Tibial nerve (tissue), 3 donors: ENCODE measurements around the gene JUN.

Experiments
- POLR2A ChIP-seq, 2 donors: fragments of 450-650 bp; IDR thresholded peaks; one replicate each; pipeline ENCODE4 v1.6.1; 2017; ENCODE audit warnings: antibody characterized with exemption in 2 of 2, mild to moderate bottlenecking in 2 of 2, moderate library complexity in 2 of 2
- TF ChIP-seq, protein P1 (sequence below), 5 experiments: fragments of 200-600 bp in 3 of 5; fragments of 450-650 bp in 2 of 5; sonication (generic) in 3 of 5; IDR thresholded peaks; one replicate each; pipeline ENCODE4 v1.5.1; 2016 to 2019; ENCODE audit warnings: antibody characterized with exemption in 5 of 5, mild to moderate bottlenecking in 3 of 5, moderate library complexity in 2 of 5

- TF ChIP-seq, protein P1, sequence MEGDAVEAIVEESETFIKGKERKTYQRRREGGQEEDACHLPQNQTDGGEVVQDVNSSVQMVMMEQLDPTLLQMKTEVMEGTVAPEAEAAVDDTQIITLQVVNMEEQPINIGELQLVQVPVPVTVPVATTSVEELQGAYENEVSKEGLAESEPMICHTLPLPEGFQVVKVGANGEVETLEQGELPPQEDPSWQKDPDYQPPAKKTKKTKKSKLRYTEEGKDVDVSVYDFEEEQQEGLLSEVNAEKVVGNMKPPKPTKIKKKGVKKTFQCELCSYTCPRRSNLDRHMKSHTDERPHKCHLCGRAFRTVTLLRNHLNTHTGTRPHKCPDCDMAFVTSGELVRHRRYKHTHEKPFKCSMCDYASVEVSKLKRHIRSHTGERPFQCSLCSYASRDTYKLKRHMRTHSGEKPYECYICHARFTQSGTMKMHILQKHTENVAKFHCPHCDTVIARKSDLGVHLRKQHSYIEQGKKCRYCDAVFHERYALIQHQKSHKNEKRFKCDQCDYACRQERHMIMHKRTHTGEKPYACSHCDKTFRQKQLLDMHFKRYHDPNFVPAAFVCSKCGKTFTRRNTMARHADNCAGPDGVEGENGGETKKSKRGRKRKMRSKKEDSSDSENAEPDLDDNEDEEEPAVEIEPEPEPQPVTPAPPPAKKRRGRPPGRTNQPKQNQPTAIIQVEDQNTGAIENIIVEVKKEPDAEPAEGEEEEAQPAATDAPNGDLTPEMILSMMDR (IDR thresholded peaks at IDR 0.05) = no peak
- no peak for TF ChIP-seq POLR2A (IDR thresholded peaks at IDR 0.05)
Measured at GRCh38 chr1:58823481-58824010, 39.7 kb upstream of the JUN start.
